Endothelial cell of umbilical vein (primary cell): ENCODE measurements around the gene CCDC80. TPM values are rescaled to one million over a fixed set of nuclear protein-coding genes. Genes with fewer than 3 reads are reported as not detected.

Experiments
- BruUV-seq: library from RNA; stranded (reverse); fragments of 400-500 nt; replicated peaks from 2 replicates; lab custom pipeline; 2021; lab: Mats Ljungman, UMichigan
- CTCF ChIA-PET: fragments of 300-600, 350-600 bp; sonication (Branson Sonifier 250); formaldehyde crosslinking; loops from one replicate; lab custom pipeline; 2021; ENCODE audit warnings: antibody characterized with exemption, inconsistent platforms; lab: Charles Lee
- POLR2A ChIA-PET: fragments of 300-600, 350-600 bp; sonication (Branson Sonifier 250); formaldehyde crosslinking; loops from one replicate; lab custom pipeline; 2021; ENCODE audit warnings: antibody characterized with exemption, inconsistent platforms; lab: Charles Lee
- DNase-seq: peaks from one replicate; pipeline ENCODE4 v3.0.0-alpha.2; 2011; ENCODE audit warnings: low read depth, low spot score
- FAIRE-seq: peaks from 2 replicates; lab custom pipeline; 2011; peaks lifted over from hg19 to GRCh38; lab: Jason Lieb, UNC
- H2AFZ ChIP-seq: 2 replicates; pipeline ENCODE4 v1.6.0; 2012; ENCODE audit warnings: low read depth, low read length, control low read depth, inconsistent platforms
- H3K27ac ChIP-seq: 2 replicates; pipeline ENCODE4 v1.5.1; 2011; ENCODE audit warnings: low read depth, mild to moderate bottlenecking, control low read depth, low read length, moderate library complexity; ENCODE audit not compliant: insufficient read depth
- H3K27me3 ChIP-seq, 2 experiments: 2 replicates each; pipeline versions ENCODE4 v1.6.0 to v1.6.1; 2011; ENCODE audit warnings: low read length in 2 of 2, mixed read lengths in 1 of 2; ENCODE audit not compliant: control insufficient read depth in 2 of 2, insufficient read depth in 2 of 2
- H3K36me3 ChIP-seq, 2 experiments: 2 replicates in 1 of 2; 3 replicates in 1 of 2; pipeline ENCODE4 v1.5.1; 2011; ENCODE audit warnings: low read length in 2 of 2, mild to moderate bottlenecking in 1 of 2, moderate library complexity in 1 of 2; ENCODE audit not compliant: control insufficient read depth in 2 of 2, insufficient read depth in 2 of 2; ENCODE audit errors: extremely low read depth in 1 of 2
- H3K4me1 ChIP-seq: 3 replicates; pipeline ENCODE4 v1.5.1; 2011; ENCODE audit warnings: mild to moderate bottlenecking, low read length; ENCODE audit not compliant: control insufficient read depth, insufficient read depth; ENCODE audit errors: extremely low read depth
- H3K4me2 ChIP-seq: 2 replicates; pipeline ENCODE4 v1.6.1; 2011; ENCODE audit warnings: low read length, control low read depth, mixed read lengths; ENCODE audit not compliant: insufficient read depth
- H3K4me3 ChIP-seq, 3 experiments: fragments of 200-600 bp in 1 of 3; sonication (generic), shearing (Covaris generic) in 1 of 3; replicated peaks in 1 of 3; 2 replicates each; pipeline ENCODE4 v1.5.1; 2011 to 2016; ENCODE audit warnings: control low read depth in 3 of 3, low read length in 3 of 3, mild to moderate bottlenecking in 2 of 3, inconsistent platforms in 1 of 3, low read depth in 1 of 3, moderate library complexity in 1 of 3; ENCODE audit not compliant: insufficient read depth in 1 of 3
- H3K79me2 ChIP-seq: 2 replicates; pipeline ENCODE4 v1.6.0; 2012; ENCODE audit warnings: low read length, inconsistent platforms; ENCODE audit not compliant: control insufficient read depth, insufficient read depth
- H3K9ac ChIP-seq: replicated peaks from 2 replicates; pipeline ENCODE3; 2011; ENCODE audit warnings: low read length, control low read depth; ENCODE audit not compliant: insufficient read depth; ENCODE audit errors: extremely low read depth
- H3K9me1 ChIP-seq: replicated peaks from 3 replicates; pipeline ENCODE4 v1.6.0; 2011; ENCODE audit warnings: mild to moderate bottlenecking, low read length; ENCODE audit not compliant: control insufficient read depth, insufficient read depth; ENCODE audit errors: extremely low read depth
- H3K9me3 ChIP-seq: replicated peaks from 2 replicates; pipeline ENCODE4 v1.5.1; 2012; ENCODE audit warnings: low read length, inconsistent platforms; ENCODE audit not compliant: control insufficient read depth, insufficient read depth
- H4K20me1 ChIP-seq: replicated peaks from 2 replicates; pipeline ENCODE3; 2011; ENCODE audit warnings: mild to moderate bottlenecking, low read length; ENCODE audit not compliant: control insufficient read depth, insufficient read depth; ENCODE audit errors: extremely low read depth
- CTCF ChIP-seq, 2 donors: IDR thresholded peaks; 1 replicate in 1 of 2; 2 replicates in 1 of 2; pipeline ENCODE4 v1.5.1; 2011; ENCODE audit warnings: low read length in 2 of 2, mild to moderate bottlenecking in 2 of 2, moderate library complexity in 2 of 2, control low read depth in 1 of 2, inconsistent platforms in 1 of 2, low read depth in 1 of 2; ENCODE audit not compliant: insufficient read depth in 1 of 2; ENCODE audit errors: extremely low read depth in 1 of 2
- FOS ChIP-seq: IDR thresholded peaks from 2 replicates; pipeline ENCODE4 v1.6.1; 2011; ENCODE audit warnings: mild to moderate bottlenecking, low read length, moderate library complexity, borderline replicate concordance; ENCODE audit not compliant: insufficient read depth
- GATA2 ChIP-seq: IDR thresholded peaks from 2 replicates; pipeline ENCODE4 v1.7.0; 2011; ENCODE audit warnings: low read depth, mild to moderate bottlenecking, moderate library complexity, mixed read lengths, low read length; ENCODE audit not compliant: insufficient read length, insufficient read depth
- MAX ChIP-seq: IDR thresholded peaks from 2 replicates; pipeline ENCODE4 v1.6.1; 2011; ENCODE audit not compliant: insufficient read depth, insufficient read length
- MYC ChIP-seq: IDR thresholded peaks from one replicate; pipeline ENCODE4 v1.6.1; 2011; ENCODE audit warnings: mild to moderate bottlenecking, low read depth, low read length
- dilution Hi-C: fragments of 300-500 bp; cut with MboI; formaldehyde crosslinking; loops from one replicate; pipeline ENCODE4 v1.15.0; 2019; ENCODE audit warnings: low sequenced_read_pairs; ENCODE audit not compliant: extremely low pct_ligation_motif_present
- intact Hi-C: fragments of 100-400 bp; cut with micrococcal nuclease; formaldehyde crosslinking; loops from one replicate; pipeline ENCODE4 v1.10.0; 2022
- polyA plus RNA-seq, 4 experiments: library from polyadenylated mRNA; depleted of rRNA in 3 of 4; stranded (reverse) in 3 of 4; unstranded in 1 of 4; fragments of >200 nt; gene quantifications; 2 replicates each; pipeline versions ENCODE4 v1.2.1 to v1.2.3, GENCODE V29; 2011 to 2012; ENCODE audit warnings: missing spikeins in 1 of 4
- total RNA-seq: library from RNA; stranded (reverse); gene quantifications from 2 replicates; pipeline ENCODE4 v1.2.3, GENCODE V29; 2021

The CCDC80 gene
- total and polyA plus RNA-seq, 2 donors (not counting 3 experiments of a cell fraction or from before 2014, with no cell fraction given): 28.4 to 77.2 TPM

GRCh38 chr3:112681822-112682325, 40.9 kb upstream of the CCDC80 start:
- Histone ChIP-seq H3K4me2 (peak overlapping the region; percentile 16), H2AFZ (no peak overlapping the region), H3K27me3 (no peaks in the 10 kb centered on the region), H3K79me2 (no peaks in the 10 kb centered on the region), H3K4me1 (peaks cover 8% of the 10 kb centered on the region), H3K9me3 (no peaks in the 10 kb centered on the region), H3K27ac (no peak overlapping the region), H3K4me3 (no peak overlapping the region), H4K20me1 (no peaks in the 10 kb centered on the region), H3K9me1 (no peaks in the 10 kb centered on the region), H3K36me3 (no peaks in the 10 kb centered on the region), H3K9ac (no peak overlapping the region)
- BruUV-seq: no TSS peak
- FAIRE-seq (peak; percentile 84), DNase-seq (peak; percentile 64)
- dilution Hi-C loops (no loop called here), intact Hi-C loops (no loop called here)
- ChIA-PET CTCF (interaction anchor here (0.7 to 1.3 kb wide), 10 partner anchors 13 to 298 kb away, joined by 3 to 5 read pairs (median 3); no protein-coding TSS in a partner anchor), POLR2A (no interaction called here)
- TF ChIP-seq FOS: peak; percentile 49
- TF ChIP-seq GATA2: peak; percentile 35
- no peak for TF ChIP-seq MAX
- TF ChIP-seq CTCF (IDR thresholded peaks at IDR 0.05; ENCODE audit: extremely low read depth in 1 of 2, insufficient read depth in 1 of 2, low read depth in 1 of 2, low read length in 2 of 2): no peak
- no peak for TF ChIP-seq MYC
